Measurements from ENCODE around the gene CSRNP3.

Gene CSRNP3

DNA sequence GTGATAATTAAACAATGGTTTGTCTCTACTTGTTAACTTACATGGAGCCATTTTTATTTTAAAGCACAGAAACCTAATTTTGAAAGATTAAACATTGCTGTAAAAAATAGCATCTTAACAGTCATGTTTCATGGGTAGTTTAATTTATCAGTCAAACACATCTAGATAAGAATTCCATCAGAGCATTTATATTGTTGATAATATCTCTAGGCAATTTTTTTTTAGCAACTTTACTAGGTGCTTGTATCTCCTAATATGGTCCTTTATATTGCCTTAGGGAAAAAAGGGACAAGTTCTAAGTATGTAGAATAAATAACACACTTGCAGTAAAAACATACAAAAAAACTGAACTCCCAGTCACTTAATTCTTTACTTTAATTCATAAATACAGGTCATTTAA lies 863 bp downstream of the CSRNP3 start:
- no peak for DNase-seq (ENCODE audit: low read depth in 2 of 2)

DNA sequence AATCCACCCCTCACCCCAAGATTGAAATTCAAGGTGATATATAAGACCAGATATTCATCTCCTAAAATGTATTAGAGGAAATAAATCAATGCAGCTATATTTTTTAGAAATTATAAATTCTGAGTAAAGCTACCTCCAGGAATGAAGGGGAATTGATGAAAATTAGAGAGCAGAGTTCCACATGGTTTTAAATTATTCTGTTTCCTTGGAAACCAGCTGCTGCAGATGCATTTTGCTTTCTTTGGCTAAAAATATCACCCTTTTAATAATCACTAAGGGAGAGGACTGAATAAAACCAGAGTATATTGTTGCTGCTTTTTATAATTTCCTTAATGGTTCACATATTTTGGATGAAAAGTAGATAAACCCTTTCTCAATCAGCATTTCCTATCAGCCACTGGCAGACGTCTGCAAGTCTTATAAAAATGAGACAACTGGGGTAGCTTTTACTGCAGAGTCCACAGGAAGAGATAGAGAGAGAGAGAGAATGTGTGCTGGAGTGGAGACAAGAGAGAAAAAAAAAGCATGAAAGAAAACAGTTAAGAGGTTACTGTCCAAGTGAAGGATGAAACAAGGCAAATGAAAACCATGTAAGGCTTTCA lies 2.0 kb downstream of the CSRNP3 start:
- DNase-seq (ENCODE audit: low read depth in 2 of 2) = no peak

DNA sequence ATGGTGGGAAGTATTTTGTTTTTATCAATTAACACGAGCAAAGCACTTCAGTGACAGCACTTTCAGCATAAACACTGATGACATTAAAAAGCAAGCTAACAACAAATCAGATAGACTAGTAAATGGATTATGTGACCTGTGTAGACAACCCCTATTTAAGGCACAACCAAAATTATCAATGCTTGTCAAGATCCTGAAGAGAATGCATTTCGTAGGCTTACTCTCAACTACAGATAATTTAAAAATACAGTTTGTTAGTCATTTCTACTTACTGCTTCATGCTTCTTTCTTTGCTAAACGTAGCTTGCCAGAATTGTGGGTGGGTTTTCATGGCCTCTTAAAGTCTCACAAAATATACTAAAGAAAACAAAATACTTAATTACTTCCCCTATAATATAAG lies 3.4 kb downstream of the CSRNP3 start:
- DNase-seq (ENCODE audit: low read depth in 2 of 2) = no peak

DNA sequence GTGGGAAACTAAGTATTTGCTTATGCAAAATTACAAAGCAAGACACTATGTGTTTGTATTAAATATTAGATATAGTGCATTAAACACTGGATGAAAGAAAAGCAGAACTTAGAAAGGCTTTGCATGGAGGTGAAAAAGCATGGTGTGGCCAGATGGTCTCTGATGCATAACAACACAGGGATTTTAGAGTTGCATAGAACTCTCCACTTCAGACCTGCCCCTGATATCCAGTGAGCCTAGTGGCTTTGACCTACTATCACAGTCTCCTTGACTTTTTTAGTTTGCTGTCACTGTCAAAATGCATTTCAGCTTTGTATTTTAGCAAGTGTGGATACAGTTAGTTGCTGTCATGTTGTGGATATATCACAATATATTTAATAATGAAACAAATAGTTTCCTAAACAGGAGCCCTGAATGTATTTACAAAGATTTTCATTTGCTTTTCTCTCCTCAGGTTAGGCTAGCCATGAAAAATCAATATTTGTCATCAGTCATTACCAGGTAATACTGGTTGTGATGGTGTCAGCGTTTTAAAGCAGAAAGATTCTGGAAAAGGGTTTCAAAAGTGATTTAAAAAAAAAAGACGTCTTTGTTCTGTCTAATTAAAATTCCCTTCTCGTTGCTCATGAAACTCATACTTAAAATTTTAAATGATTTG lies 5.2 kb downstream of the CSRNP3 start:
- DNase-seq (ENCODE audit: low read depth in 2 of 2) = no peak

DNA sequence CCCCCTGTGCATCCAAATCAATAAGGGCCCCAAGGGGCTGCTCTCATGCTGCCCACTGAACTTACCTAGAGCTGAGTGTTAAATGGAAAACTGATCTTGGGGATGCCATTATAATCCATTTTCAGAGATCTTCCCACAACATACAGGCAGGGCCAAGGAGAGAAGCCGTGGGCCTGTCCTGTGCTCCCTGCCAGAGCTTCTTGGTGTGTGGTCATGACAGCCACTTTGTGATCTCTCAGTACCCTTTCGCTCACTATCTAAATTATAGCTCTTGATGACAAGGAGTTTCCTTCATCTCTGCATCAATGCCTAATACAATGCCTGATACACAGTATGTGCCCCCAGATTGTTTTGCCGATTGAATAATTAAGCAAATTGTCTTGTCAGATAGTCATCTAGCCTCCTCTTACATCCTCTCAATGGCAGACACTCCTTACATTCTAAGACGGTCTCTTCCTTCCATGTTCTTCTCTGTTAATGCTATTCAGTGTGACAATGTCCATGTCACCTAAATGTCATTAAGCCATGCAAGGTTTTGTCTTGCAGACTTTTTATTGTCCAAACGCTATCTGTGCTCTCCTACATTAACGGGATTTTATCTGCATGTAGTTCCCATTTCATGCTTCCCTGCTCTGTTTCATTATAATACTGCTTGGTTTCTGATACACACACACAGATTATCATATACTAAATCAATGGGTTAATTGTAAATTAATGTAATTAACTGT lies 5.9 kb downstream of the CSRNP3 start:
- DNase-seq (ENCODE audit: low read depth in 2 of 2) = no peak

DNA sequence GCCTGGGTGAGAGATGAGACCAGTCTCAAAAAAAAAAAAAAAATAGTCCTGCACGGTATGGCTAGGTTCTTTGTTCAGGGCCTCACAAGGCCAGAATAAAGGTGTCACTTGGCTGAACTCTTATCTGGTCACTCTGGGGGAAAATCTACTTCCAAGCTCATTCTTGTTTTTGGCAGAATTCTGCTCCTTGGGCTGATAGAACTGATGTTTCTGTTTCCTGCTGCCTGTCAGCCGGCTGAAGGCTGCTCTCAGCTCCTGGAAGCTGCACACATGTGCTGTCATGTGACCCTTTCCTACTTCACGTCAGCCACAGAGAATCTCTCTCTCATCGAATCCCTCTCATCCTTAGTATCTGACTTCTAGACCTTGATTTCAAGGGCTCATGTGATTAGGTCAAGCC lies 10.4 kb downstream of the CSRNP3 start:
- no peak for DNase-seq (ENCODE audit: low read depth in 2 of 2)

DNA sequence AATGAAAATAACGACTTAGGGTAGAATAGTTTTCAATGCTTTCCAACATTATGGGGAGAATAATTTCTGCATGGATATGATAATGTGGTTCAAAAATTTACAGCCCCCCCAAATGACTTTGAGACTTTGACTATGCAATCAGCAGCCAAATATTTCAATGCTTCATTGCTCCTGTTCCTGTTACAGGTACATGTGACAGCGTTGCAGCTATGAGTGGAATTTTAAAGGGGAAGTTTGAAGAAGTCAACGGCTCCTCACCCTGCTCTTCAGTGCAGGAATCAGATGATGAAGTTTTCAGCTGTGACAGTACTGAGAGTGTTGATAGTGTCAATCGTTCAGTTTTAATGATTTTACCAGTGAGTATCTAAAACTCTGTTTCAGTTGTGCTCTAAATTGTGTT lies 25.1 kb downstream of the CSRNP3 start:
- DNase-seq (ENCODE audit: low read depth in 2 of 2) = no peak

DNA sequence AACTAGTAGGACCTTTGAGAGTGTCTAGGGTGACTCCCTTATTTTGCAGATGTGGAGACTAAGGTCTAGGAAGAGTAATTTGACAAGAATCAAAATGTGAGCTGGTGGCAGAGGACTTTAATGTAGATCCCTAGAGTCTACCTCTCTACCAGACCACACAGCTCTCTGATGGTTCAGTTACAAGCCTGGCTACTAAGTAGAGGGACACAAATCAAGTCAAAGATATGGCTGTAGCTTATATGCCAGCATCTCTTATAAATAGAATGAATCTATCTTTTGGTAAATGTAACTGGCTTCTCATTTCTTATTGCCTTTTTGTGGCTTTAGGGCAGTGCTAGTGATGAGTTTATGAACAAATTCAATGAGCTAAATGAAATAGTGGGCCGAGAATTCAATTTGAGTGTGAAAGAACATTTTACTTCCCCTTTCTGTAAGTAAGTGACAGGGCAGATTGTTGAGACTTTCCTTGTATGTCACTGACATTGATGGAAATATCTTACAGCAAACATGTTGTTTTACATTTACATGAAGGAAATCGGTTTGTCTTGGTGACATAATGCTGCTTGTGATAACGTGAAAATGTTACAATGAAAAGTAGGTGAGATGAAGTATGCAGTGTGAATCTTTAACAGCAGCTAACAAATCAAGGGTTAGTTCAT lies 28.3 kb downstream of the CSRNP3 start:
- no peak for DNase-seq (ENCODE audit: low read depth in 2 of 2)

DNA sequence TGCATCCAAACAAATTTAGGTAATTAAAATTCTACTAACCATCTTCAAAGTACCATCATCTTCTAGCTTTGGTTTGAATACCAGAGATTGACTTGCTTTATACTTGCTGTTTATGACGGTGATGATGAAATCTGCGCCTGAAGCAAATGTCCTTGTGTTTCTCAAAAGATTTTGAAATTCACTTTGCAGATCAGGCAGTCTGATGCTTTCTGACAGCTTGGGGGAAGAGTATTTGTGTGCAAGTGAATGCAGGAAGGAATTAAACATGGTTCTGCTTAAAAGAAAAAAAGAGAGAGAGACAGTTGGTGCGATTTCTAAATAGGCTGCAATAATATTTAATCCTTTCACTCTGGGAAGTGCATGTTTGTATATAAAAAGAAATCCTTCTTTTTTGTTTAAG lies 29.6 kb downstream of the CSRNP3 start:
- no peak for DNase-seq (ENCODE audit: low read depth in 2 of 2)

DNA sequence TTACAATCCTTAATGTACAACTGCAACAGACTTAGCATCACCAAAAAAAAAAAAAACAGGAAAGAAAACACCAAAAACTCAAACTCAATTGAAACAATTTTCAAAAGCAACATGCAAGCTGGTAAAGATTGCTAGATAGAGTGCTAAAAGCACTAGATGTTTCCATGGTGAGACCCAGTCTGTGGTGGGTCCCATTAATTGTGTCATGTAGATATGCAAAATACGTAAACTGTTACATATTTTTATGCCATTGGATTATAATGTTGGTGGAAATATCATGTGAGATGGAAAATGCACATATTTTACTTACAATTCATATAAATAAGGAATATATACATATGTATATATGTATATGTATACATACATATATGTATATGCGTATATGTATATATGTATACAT lies 30.5 kb downstream of the CSRNP3 start:
- no peak for DNase-seq (ENCODE audit: low read depth in 2 of 2)

DNA sequence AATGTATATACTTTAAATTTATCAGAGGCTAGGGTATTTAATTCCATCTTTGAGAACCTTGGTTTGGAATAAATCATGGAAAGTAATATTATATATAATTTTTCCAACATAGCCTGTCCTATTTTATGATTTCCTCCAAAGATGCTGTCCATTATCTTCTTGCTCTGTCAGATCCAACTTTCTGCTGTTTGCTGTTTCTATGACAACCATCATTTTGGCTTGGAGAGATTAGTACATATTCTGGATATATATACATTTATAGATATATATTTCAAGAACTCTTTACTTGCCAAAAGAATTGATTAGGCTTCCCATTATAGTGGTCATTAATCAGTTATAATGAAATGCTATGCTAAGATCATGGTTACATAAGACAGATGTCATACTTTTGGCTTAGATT lies 31.3 kb downstream of the CSRNP3 start:
- DNase-seq (ENCODE audit: low read depth in 2 of 2) = no peak

DNA sequence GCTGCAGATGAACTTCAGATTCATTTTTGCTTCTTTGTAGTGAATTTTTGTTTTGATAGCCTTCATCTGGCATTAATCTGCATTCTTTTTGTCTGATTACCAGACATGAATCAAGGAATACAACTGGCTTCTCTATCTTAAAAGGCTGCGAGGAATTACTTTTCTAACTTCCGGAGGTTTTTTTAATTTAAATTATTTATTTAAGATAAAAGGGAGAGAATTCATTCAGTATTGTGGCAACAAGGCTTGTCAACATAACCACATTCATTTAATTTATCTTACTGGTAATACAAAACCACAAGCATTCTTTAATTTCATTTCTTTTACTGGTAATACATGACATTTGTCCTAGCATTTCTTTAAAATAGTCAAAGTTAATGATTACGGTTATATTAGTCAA lies 36.0 kb downstream of the CSRNP3 start:
- no peak for DNase-seq (ENCODE audit: low read depth in 2 of 2)

DNA sequence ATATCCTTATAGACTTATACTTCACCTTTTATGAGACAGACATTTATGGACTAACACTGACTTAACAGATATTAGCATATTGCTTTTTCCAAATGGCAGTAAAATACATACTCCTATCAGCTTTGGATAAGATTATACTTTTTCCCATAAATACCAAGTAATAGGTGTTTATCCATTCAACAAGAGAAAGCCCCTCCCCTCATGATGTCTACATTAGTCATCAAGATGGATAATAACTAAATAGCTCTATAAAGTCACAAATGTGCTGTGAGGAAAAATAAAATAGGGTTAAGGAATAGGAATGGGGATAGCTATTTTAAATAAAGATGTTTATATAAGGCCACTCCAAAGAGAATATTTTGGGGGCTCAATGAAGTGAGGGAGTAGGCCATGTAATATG lies 39.4 kb downstream of the CSRNP3 start:
- DNase-seq (ENCODE audit: low read depth in 2 of 2) = no peak

DNA sequence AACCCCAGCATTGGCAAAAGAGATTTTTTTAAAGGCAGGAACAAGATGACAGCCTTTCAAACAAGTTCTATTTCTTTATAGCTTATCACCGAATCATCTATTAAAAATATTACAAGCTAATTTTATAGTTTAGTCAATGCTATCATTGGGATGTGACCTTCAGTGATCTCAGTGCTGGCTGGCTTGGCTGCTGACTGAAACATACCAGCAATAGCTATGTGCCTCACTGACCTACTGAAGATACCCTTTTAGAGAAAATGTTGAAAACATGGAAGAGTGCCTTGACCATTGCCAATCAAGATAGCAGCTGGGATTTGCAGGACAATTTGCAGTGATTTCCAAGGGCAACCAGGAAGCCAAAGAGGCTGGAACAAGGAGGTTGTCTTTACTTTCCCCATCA lies 44.0 kb downstream of the CSRNP3 start:
- no peak for DNase-seq (ENCODE audit: low read depth in 2 of 2)

DNA sequence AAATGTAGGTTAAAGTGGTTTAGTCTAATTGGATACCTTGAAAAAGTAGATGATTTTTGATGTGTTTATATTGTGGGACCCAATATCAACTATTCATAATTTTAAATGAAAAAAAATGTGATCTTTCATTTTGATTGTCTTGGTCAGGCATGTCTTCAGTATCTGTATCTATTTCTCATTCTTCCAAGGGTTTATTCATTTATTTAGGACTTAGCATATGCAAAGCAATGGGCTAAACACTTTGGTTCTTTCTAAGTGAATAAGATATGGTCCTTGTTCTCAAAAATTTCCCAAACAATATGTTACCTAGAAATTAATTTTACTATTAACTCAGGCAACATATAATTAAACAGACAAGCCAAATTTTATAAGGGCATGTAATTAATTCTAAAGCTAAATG lies 49.1 kb downstream of the CSRNP3 start:
- DNase-seq (ENCODE audit: low read depth in 2 of 2) = no peak

DNA sequence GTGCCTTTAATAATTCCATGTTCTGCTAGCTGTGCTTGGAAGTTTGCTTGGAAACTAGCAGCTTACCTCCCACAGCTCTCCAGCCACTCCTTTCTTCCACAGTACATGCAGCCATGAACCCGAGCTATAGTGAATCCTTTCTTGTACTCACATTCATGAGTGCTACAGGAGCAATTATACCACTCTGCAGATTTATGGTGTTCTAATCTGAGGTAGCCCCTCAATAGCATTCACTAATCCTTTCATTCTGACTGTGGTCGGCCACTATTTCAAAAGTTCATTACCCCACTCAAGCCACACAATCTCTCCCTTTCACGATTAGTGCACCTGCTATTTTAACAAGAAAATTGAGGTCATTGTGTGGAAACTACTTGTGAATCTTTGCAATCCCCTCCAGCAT lies 53.2 kb downstream of the CSRNP3 start:
- DNase-seq (ENCODE audit: low read depth in 2 of 2) = no peak

DNA sequence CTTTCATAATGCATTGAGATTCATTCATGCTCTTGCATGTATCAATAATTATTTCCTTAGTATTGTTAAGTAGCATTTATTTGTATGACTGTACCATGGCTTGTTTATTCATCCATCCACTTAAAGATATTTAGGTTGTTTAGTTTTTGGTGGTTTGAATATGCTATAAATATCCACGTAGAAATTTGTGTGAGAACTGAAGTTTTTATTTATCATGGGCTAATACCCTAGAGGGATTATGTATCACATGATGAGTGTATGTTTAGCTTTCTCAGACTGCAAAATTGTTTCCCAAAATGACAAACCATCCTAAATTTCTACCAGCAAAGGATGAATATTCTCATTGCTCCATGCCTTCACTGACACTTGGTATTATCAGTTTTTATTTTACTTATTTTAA lies 55.2 kb downstream of the CSRNP3 start:
- DNase-seq (ENCODE audit: low read depth in 2 of 2) = no peak

DNA sequence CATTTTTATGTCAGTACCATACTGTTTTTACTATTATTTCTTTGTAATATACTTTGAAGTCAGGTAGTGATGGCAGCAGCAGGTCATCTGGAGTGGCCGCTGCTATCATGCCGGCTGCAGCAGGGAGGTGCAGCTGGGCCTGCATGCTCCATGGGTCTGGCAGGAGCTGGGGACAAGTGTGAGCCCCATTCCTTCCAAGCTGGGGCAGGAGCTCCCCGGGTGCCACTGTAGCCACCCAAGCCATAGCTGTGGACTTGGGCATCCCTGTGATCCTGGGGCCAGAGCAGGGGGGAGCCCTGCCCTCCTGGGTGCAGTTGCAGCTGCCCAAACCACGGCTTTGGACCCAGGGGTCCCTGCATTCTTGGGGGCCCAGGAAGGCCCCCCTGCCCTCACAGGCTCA lies 59.2 kb downstream of the CSRNP3 start:
- DNase-seq (ENCODE audit: low read depth in 2 of 2) = no peak

DNA sequence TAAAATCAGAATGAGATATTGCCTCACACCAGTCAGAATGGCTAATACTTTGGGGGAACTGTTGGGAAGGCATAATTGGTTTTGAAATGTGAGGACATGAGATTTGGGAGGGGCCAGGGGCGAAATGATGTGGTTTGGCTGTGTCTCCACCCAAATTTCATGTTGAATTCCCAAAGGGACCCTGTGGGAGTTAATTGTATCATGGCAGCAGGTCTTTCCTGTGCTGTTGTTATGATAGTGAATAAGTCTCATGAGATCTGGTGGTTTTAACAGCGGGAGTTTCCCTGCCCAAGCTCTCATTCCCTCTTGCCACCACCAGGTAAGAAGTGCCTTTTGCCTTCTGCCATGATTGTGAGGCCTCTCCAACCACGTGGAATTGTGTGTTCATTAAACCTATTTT lies 59.6 kb downstream of the CSRNP3 start:
- DNase-seq (ENCODE audit: low read depth in 2 of 2) = no peak

DNA sequence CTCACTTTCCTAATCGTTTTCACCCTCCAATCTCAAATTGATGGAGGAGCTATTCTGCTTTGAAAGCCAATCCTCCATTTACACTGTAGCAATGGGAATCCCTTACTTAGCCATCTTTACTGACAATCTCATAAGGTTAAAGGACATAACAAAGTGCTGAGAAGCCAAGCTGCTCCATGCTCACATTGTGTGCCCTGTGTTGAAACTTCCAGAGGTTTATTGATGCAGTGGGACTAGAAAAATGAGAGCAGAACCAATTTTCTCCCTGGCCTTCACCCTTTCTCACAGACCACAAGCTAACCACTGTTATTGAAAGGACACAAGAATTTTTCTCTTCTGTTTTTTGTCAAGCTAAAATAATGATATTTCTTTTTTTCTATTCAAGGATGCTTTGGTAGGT lies 63.8 kb downstream of the CSRNP3 start:
- DNase-seq (ENCODE audit: low read depth in 2 of 2) = no peak

DNA sequence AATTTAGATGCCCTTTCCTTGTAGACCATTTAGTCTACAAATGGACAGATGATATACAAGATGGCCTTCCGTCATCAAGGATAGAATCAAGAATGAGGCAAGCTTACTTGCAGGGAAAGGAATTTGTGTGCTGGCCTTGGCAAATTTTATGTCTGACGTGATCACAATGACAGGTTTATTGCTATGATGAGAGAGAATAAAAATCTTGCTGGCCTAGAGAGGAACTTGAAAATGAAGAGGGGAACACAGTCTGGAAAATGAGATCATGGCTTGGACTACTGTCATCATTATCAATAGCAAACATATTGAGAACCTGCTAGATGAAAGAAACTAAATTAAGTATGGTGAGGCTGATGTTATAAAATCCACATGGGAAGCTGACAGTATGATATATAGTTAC lies 66.0 kb downstream of the CSRNP3 start:
- no peak for DNase-seq (ENCODE audit: low read depth in 2 of 2)

DNA sequence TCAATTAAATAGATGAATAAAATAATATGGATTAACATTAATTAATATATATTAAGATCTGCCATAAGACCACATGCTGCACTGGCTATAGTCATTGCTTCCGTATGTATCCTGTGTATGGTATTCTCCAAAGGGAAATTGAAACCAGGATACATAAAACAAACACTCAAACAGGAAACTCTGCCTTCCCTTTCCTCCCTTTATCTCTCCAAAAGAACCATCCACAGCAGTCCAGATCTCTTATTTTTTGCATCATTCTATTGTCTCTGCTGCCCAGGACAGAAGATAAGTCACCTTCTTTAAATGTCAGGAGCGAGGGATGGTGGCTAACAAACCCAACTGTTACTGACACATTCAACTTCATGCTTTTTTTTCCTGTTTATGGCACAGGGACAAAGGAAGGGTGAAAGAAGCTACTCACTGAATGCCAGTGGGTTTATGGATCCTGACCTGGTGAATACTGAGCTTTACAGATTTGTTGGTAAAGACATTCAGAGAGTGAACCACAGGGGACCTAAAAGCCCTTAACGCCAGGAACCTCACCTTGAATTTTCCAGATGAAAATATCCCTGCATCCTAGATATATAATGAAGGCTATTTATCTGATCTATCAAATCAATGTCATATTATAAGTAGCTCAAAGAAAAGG lies 67.5 kb downstream of the CSRNP3 start:
- no peak for DNase-seq (ENCODE audit: low read depth in 2 of 2)
